Astrocyte (in vitro differentiated cells and primary cell): ENCODE data around the gene CT45A10. TPM values are rescaled to one million over a fixed set of nuclear protein-coding genes. Genes with fewer than 3 reads are reported as not detected.
"Not testable (repeated sequence)": the region's sequence is repeated elsewhere in the genome, so short reads cannot be mapped to it uniquely, and the experiment has no call there.

Experiments used
- DNase-seq: peaks from one replicate; pipeline ENCODE4 v3.0.0-alpha.2; 2010; ENCODE audit warnings: low read depth
- FAIRE-seq: peaks from 2 replicates; lab custom pipeline; 2011; peaks lifted over from hg19 to GRCh38; lab: Jason Lieb, UNC
- H2AFZ ChIP-seq: 2 replicates; pipeline ENCODE4 v1.6.0; 2012; ENCODE audit warnings: low read depth, low read length, inconsistent platforms
- H3K27ac ChIP-seq: 2 replicates; pipeline ENCODE4 v1.5.1; 2011; ENCODE audit warnings: low read depth, low read length, inconsistent platforms
- H3K27me3 ChIP-seq: 2 replicates; pipeline ENCODE4 v1.6.0; 2011; ENCODE audit warnings: low read length, inconsistent platforms; ENCODE audit not compliant: insufficient read depth
- H3K36me3 ChIP-seq: 2 replicates; pipeline ENCODE4 v1.5.1; 2011; ENCODE audit warnings: low read length, inconsistent platforms; ENCODE audit not compliant: insufficient read depth
- H3K4me1 ChIP-seq: 2 replicates; pipeline ENCODE4 v1.5.1; 2011; ENCODE audit warnings: low read length, inconsistent platforms; ENCODE audit not compliant: insufficient read depth
- H3K4me2 ChIP-seq: 2 replicates; pipeline ENCODE4 v1.6.0; 2012; ENCODE audit warnings: low read length, inconsistent platforms
- H3K4me3 ChIP-seq: 2 replicates; pipeline ENCODE4 v1.5.1; 2011; ENCODE audit warnings: low read depth, mild to moderate bottlenecking, low read length, inconsistent platforms; ENCODE audit not compliant: insufficient read depth
- H3K79me2 ChIP-seq: 2 replicates; pipeline ENCODE4 v1.6.0; 2012; ENCODE audit warnings: mild to moderate bottlenecking, low read length, inconsistent platforms; ENCODE audit not compliant: insufficient read depth
- H3K9ac ChIP-seq: 2 replicates; pipeline ENCODE4 v1.6.0; 2012; ENCODE audit warnings: mild to moderate bottlenecking, low read length, inconsistent platforms
- H3K9me3 ChIP-seq: 2 replicates; pipeline ENCODE4 v1.5.1; 2012; ENCODE audit warnings: low read depth, mild to moderate bottlenecking, low read length, inconsistent platforms; ENCODE audit not compliant: insufficient read depth
- H4K20me1 ChIP-seq: 2 replicates; pipeline ENCODE4 v1.6.0; 2012; ENCODE audit warnings: low read length, inconsistent platforms; ENCODE audit not compliant: insufficient read depth
- H3K27ac Mint-ChIP-seq: one replicate; pipeline ENCODE4 v1.8.0; 2021; ENCODE audit warnings: mild to moderate bottlenecking, mixed read lengths; ENCODE audit not compliant: unreplicated experiment
- H3K27me3 Mint-ChIP-seq: one replicate; pipeline ENCODE4 v1.8.0; 2021; ENCODE audit warnings: low read depth, mixed read lengths; ENCODE audit not compliant: unreplicated experiment
- H3K36me3 Mint-ChIP-seq: one replicate; pipeline ENCODE4 v1.8.0; 2021; ENCODE audit warnings: low read depth, mixed read lengths; ENCODE audit not compliant: unreplicated experiment
- H3K4me1 Mint-ChIP-seq: one replicate; pipeline ENCODE4 v1.8.0; 2021; ENCODE audit warnings: low read depth, mixed read lengths; ENCODE audit not compliant: unreplicated experiment
- H3K4me3 Mint-ChIP-seq: one replicate; pipeline ENCODE4 v1.8.0; 2021; ENCODE audit warnings: mild to moderate bottlenecking, moderate library complexity, mixed read lengths; ENCODE audit not compliant: unreplicated experiment
- H3K9me3 Mint-ChIP-seq: one replicate; pipeline ENCODE4 v1.8.0; 2021; ENCODE audit warnings: mild to moderate bottlenecking, mixed read lengths; ENCODE audit not compliant: unreplicated experiment
- EZH2 ChIP-seq: IDR thresholded peaks from 2 replicates; pipeline ENCODE4 v1.6.1; 2012; ENCODE audit warnings: mild to moderate bottlenecking, low read length, inconsistent platforms; ENCODE audit not compliant: insufficient read depth
- total RNA-seq: library from RNA; stranded (reverse); gene quantifications from 2 replicates; pipeline ENCODE4 v1.2.1, GENCODE V29; 2021
- TF ChIP-seq, protein P1 (sequence below): IDR thresholded peaks from 2 replicates; pipeline ENCODE4 v1.5.1; 2011; ENCODE audit warnings: low read depth, mild to moderate bottlenecking, inconsistent platforms, low read length, moderate library complexity; ENCODE audit not compliant: insufficient read depth

Gene CT45A10
- total RNA-seq, 1 donor from 2014 or later: not detected

GRCh38 chrX:135890087-135890585 is 3.1 kb downstream of the CT45A10 start:
- no peaks in the 10 kb centered on the region for H3K36me3 ChIP-seq
- no peaks in the 10 kb centered on the region for H3K27me3 ChIP-seq
- no peaks in the 10 kb centered on the region for H3K9me3 ChIP-seq
- H3K27ac Mint-ChIP-seq: no peak overlapping the region
- H3K27me3 Mint-ChIP-seq: no peaks in the 10 kb centered on the region
- H4K20me1 ChIP-seq: no peaks in the 10 kb centered on the region
- no peak overlapping the region for H3K4me3 ChIP-seq
- FAIRE-seq: no peak
- H3K27ac ChIP-seq: no peak overlapping the region
- H2AFZ ChIP-seq: no peak overlapping the region
- no peaks in the 10 kb centered on the region for H3K79me2 ChIP-seq
- H3K4me2 ChIP-seq: no peak overlapping the region
- H3K36me3 Mint-ChIP-seq: no peaks in the 10 kb centered on the region
- no peak for TF ChIP-seq EZH2
- TF ChIP-seq, protein P1, sequence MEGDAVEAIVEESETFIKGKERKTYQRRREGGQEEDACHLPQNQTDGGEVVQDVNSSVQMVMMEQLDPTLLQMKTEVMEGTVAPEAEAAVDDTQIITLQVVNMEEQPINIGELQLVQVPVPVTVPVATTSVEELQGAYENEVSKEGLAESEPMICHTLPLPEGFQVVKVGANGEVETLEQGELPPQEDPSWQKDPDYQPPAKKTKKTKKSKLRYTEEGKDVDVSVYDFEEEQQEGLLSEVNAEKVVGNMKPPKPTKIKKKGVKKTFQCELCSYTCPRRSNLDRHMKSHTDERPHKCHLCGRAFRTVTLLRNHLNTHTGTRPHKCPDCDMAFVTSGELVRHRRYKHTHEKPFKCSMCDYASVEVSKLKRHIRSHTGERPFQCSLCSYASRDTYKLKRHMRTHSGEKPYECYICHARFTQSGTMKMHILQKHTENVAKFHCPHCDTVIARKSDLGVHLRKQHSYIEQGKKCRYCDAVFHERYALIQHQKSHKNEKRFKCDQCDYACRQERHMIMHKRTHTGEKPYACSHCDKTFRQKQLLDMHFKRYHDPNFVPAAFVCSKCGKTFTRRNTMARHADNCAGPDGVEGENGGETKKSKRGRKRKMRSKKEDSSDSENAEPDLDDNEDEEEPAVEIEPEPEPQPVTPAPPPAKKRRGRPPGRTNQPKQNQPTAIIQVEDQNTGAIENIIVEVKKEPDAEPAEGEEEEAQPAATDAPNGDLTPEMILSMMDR: no peak
- no peak for DNase-seq
- H3K9me3 Mint-ChIP-seq: no peaks in the 10 kb centered on the region
- no peak overlapping the region for H3K4me3 Mint-ChIP-seq
- H3K4me1 Mint-ChIP-seq: no peaks in the 10 kb centered on the region
- no peaks in the 10 kb centered on the region for H3K4me1 ChIP-seq
- no peak overlapping the region for H3K9ac ChIP-seq

- not testable (repeated sequence) for H3K27me3 Mint-ChIP-seq, H3K27ac Mint-ChIP-seq, H3K36me3 ChIP-seq, H2AFZ ChIP-seq, H3K4me1 ChIP-seq, H3K79me2 ChIP-seq, H3K9me3 ChIP-seq, H4K20me1 ChIP-seq, DNase-seq, H3K4me3 Mint-ChIP-seq, H3K4me1 Mint-ChIP-seq, H3K36me3 Mint-ChIP-seq, H3K4me2 ChIP-seq, H3K4me3 ChIP-seq, H3K9ac ChIP-seq, FAIRE-seq, H3K27ac ChIP-seq, H3K9me3 Mint-ChIP-seq, H3K27me3 ChIP-seq
Measured at GRCh38 chrX:135888976-135889375, 4.3 kb downstream of the CT45A10 start.

- H3K36me3 Mint-ChIP-seq, H3K9me3 Mint-ChIP-seq, DNase-seq, H3K4me3 ChIP-seq, H3K4me1 ChIP-seq, H3K4me2 ChIP-seq, H3K79me2 ChIP-seq, H3K9ac ChIP-seq, H3K27ac ChIP-seq, H3K27me3 ChIP-seq, H2AFZ ChIP-seq, H3K27ac Mint-ChIP-seq, H3K36me3 ChIP-seq, H3K9me3 ChIP-seq, H3K4me1 Mint-ChIP-seq, H3K27me3 Mint-ChIP-seq, H4K20me1 ChIP-seq, FAIRE-seq, H3K4me3 Mint-ChIP-seq: not testable (repeated sequence)
Measured at GRCh38 chrX:135888230-135888629, 5.0 kb downstream of the CT45A10 start.

DNA sequence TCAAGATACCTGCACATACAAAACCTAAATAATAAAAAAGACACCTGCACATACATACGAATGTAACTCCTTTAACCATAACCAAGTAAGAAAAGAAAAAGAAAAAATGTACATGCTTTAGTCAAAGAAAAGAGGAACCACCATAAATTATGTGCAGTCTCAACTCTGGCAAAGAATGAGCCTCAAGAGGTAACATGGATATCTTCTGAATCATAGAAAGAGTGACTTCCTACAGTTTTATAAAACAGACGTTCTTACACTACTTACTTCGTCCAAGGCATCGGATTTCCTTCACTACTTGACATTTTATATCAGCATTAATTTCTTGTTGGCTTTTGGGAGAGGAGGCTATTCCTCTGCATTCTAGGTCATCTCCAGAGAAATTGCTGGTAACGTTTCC is 10.5 kb downstream of the CT45A10 start:
- H3K27me3 ChIP-seq, H3K4me2 ChIP-seq, H3K36me3 ChIP-seq, H3K4me3 Mint-ChIP-seq, H3K79me2 ChIP-seq, H3K27ac ChIP-seq, H3K36me3 Mint-ChIP-seq, FAIRE-seq, H4K20me1 ChIP-seq, H2AFZ ChIP-seq, H3K4me1 Mint-ChIP-seq, H3K4me1 ChIP-seq, H3K4me3 ChIP-seq, H3K9me3 Mint-ChIP-seq, DNase-seq, H3K9ac ChIP-seq, H3K27ac Mint-ChIP-seq, H3K27me3 Mint-ChIP-seq, H3K9me3 ChIP-seq: not testable (repeated sequence)

DNA sequence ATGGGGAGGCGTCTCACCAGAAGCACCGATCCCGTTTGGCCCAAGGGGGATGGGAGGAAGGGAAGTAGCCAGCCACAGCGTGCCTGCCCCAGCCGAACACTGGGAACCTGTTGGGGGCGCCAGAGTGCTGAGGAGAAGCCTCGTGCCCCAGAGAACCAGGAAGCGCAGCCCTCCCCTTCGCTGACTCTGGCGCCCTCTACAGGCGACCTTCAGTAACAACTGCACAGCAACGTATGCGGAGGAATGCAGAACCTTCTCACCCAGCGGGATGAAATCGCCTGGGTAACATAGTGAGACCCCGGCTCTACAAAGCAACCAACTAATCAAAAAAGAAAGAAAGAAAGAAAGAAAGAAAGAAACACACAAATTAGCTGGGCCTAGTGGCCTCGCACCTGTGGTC is 21.5 kb downstream of the CT45A10 start, which contains the start of gene CT45A9:
TSS of gene CT45A9 (minus strand) at position 101 of the 400 bp plus-strand sequence. CDS start 3,751 bp downstream, outside the sequence.
- not testable (repeated sequence) for H3K36me3 Mint-ChIP-seq, H3K27me3 ChIP-seq, FAIRE-seq

More for the DNA sequence above, 21.5 kb downstream of the CT45A10 start, which contains the start of gene CT45A9:
- not testable (repeated sequence) for H3K4me1 ChIP-seq, H3K9me3 ChIP-seq, H3K9me3 Mint-ChIP-seq, H3K4me3 ChIP-seq, H3K4me1 Mint-ChIP-seq, H3K79me2 ChIP-seq, DNase-seq, H2AFZ ChIP-seq, H3K4me3 Mint-ChIP-seq, H3K27ac ChIP-seq, H3K36me3 ChIP-seq, H3K27ac Mint-ChIP-seq, H3K4me2 ChIP-seq, H3K27me3 Mint-ChIP-seq, H3K9ac ChIP-seq, H4K20me1 ChIP-seq
